Stimulated activated CD4-positive, alpha-beta T cell treated with anti-CD3 and anti-CD28 coated beads, Interleukin-2, amount 100 ng/mL, for 48 hours (primary cell): ENCODE measurements around the gene RABL2B.

Experiments used
- DNase-seq, 2 donors: peaks; one replicate each; pipeline ENCODE4 v3.0.0-alpha.2; 2020

RABL2B gene

DNA sequence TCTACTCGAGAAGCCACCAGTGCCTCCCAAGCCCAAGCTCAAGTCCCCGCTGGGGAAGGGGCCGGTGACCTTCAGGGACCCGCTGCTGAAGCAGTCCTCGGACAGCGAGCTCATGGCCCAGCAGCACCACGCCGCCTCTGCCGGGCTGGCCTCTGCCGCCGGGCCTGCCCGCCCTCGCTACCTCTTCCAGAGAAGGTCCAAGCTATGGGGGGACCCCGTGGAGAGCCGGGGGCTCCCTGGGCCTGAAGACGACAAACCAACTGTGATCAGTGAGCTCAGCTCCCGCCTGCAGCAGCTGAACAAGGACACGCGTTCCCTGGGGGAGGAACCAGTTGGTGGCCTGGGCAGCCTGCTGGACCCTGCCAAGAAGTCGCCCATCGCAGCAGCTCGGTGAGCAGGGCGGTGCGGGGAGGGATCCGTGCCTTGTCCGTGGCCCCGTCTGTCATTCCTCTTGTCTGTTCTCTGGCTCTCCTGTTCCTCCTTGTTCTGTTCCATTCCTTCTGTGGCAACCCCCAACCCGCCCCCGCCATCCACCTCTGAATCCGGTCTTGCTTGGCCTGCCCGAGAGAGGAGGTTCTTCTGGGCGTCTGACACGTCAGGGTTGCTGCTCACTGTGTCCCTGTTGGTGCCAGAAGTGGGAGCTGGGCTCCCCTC, 61.3 kb downstream of the RABL2B start:
- DNase-seq: no peak

DNA sequence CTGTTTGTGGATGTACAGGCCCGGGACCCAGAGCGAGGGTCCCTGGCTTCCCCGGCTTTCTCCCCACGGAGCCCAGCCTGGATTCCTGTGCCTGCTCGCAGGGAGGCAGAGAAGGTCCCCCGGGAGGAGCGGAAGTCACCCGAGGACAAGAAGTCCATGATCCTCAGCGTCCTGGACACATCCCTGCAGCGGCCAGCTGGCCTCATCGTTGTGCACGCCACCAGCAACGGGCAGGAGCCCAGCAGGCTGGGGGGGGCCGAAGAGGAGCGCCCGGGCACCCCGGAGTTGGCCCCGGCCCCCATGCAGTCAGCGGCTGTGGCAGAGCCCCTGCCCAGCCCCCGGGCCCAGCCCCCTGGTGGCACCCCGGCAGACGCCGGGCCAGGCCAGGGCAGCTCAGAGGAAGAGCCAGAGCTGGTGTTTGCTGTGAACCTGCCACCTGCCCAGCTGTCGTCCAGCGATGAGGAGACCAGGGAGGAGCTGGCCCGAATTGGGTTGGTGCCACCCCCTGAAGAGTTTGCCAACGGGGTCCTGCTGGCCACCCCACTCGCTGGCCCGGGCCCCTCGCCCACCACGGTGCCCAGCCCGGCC, 62.1 kb downstream of the RABL2B start:
- DNase-seq: no peak

DNA sequence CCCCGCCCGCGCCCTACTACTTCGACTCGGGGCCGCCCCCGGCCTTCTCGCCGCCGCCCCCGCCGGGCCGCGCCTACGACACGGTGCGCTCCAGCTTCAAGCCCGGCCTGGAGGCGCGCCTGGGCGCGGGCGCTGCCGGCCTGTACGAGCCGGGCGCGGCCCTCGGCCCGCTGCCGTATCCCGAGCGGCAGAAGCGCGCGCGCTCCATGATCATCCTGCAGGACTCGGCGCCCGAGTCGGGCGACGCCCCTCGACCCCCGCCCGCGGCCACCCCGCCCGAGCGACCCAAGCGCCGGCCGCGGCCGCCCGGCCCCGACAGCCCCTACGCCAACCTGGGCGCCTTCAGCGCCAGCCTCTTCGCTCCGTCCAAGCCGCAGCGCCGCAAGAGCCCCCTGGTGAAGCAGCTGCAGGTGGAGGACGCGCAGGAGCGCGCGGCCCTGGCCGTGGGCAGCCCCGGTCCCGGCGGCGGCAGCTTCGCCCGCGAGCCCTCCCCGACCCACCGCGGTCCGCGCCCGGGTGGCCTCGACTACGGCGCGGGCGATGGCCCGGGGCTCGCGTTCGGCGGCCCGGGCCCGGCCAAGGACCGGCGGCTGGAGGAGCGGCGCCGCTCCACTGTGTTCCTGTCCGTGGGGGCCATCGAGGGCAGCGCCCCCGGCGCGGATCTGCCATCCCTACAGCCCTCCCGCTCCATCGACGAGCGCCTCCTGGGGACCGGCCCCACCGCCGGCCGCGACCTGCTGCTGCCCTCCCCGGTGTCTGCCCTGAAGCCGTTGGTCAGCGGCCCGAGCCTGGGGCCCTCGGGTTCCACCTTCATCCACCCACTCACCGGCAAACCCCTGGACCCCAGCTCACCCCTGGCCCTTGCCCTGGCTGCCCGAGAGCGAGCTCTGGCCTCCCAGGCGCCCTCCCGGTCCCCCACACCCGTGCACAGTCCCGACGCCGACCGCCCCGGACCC, 62.9 kb downstream of the RABL2B start:
- no peak for DNase-seq

DNA sequence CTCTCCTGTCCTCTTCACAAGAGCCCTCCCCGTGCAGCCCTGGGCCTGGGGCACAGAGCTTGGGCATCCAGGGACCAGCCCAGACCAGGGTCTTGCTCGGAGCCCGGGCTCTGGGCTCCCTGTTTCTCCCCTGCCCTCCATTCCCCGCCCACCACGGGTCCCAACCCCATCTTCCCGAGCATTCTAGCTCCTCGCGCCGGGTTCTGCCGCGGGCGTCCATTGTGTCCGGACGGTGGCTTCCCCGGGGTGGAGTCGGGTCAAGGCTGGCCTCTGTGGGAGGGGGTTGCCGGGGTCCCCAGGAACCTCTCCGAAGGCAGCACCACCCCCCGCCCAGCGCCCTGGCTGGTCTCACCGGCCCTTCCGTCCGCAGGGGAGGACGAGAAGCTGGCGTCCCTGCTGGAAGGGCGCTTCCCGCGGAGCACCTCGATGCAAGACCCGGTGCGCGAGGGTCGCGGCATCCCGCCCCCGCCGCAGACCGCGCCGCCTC, 63.6 kb downstream of the RABL2B start:
- no peak for DNase-seq

DNA sequence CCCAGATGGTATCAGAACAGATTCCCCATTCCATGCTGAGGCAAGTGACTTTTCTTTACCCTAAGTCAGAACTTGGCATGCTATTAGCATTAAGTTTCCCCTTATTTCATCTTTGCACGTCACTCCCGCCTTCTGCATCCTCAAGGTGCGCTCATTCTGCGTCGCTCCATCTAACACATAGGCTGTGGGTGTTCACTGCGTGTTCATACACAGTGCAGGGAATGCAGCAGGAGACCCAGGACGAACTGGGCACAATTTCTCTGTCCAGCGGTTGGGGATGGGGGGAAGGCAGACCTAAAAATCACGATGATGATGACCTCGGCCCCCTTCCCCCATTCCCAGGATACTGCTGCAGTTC, 65.1 kb downstream of the RABL2B start:
- no peak for DNase-seq

DNA sequence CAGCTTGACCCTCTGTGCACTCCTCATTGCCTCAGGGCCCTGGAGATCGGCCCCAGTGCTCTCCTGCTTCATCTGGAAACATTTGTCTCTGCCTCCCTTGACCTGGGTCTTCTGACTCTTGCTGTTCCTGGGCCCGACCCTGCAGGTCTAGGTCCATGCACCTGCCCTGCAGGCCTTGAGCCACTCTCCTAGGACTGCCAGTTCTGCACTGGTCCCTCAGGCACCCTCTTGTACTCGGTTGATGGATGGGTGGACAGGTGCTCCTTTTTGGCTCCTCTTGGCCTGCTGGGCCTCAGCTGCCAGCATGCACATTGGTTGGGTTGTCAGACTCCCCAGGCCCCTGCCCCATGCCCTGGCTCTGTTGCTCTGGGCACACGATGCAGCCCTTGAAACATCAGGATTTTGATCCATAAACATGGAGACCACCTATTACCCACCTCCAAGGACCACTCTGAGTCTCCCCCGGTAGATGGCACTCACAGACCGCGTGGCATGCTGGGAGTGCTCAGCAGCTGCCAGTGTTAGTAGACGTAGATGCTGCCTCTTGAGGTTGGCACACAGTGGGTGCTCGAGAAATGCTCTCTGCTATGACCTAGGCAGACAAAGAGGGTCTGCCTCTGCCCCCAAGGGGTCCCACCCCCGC, 65.6 kb downstream of the RABL2B start:
- no peak for DNase-seq
